Endothelial cell of umbilical vein (primary cell): ENCODE measurements around the gene SCAMP1. TPM values are rescaled to one million over a fixed set of nuclear protein-coding genes. Genes with fewer than 3 reads are reported as not detected.

Source experiments
- BruUV-seq: library from RNA; stranded (reverse); fragments of 400-500 nt; replicated peaks from 2 replicates; lab custom pipeline; 2021; lab: Mats Ljungman, UMichigan
- CTCF ChIA-PET: fragments of 300-600, 350-600 bp; sonication (Branson Sonifier 250); formaldehyde crosslinking; loops from one replicate; lab custom pipeline; 2021; ENCODE audit warnings: antibody characterized with exemption, inconsistent platforms; lab: Charles Lee
- POLR2A ChIA-PET: fragments of 300-600, 350-600 bp; sonication (Branson Sonifier 250); formaldehyde crosslinking; loops from one replicate; lab custom pipeline; 2021; ENCODE audit warnings: antibody characterized with exemption, inconsistent platforms; lab: Charles Lee
- DNase-seq: peaks from one replicate; pipeline ENCODE4 v3.0.0-alpha.2; 2011; ENCODE audit warnings: low read depth, low spot score
- FAIRE-seq: peaks from 2 replicates; lab custom pipeline; 2011; peaks lifted over from hg19 to GRCh38; lab: Jason Lieb, UNC
- H2AFZ ChIP-seq: 2 replicates; pipeline ENCODE4 v1.6.0; 2012; ENCODE audit warnings: low read depth, low read length, control low read depth, inconsistent platforms
- H3K27ac ChIP-seq: 2 replicates; pipeline ENCODE4 v1.5.1; 2011; ENCODE audit warnings: low read depth, mild to moderate bottlenecking, control low read depth, low read length, moderate library complexity; ENCODE audit not compliant: insufficient read depth
- H3K27me3 ChIP-seq, 2 experiments: 2 replicates each; pipeline versions ENCODE4 v1.6.0 to v1.6.1; 2011; ENCODE audit warnings: low read length in 2 of 2, mixed read lengths in 1 of 2; ENCODE audit not compliant: control insufficient read depth in 2 of 2, insufficient read depth in 2 of 2
- H3K36me3 ChIP-seq, 2 experiments: 2 replicates in 1 of 2; 3 replicates in 1 of 2; pipeline ENCODE4 v1.5.1; 2011; ENCODE audit warnings: low read length in 2 of 2, mild to moderate bottlenecking in 1 of 2, moderate library complexity in 1 of 2; ENCODE audit not compliant: control insufficient read depth in 2 of 2, insufficient read depth in 2 of 2; ENCODE audit errors: extremely low read depth in 1 of 2
- H3K4me1 ChIP-seq: 3 replicates; pipeline ENCODE4 v1.5.1; 2011; ENCODE audit warnings: mild to moderate bottlenecking, low read length; ENCODE audit not compliant: control insufficient read depth, insufficient read depth; ENCODE audit errors: extremely low read depth
- H3K4me2 ChIP-seq: 2 replicates; pipeline ENCODE4 v1.6.1; 2011; ENCODE audit warnings: low read length, control low read depth, mixed read lengths; ENCODE audit not compliant: insufficient read depth
- H3K4me3 ChIP-seq, 3 experiments: fragments of 200-600 bp in 1 of 3; sonication (generic), shearing (Covaris generic) in 1 of 3; replicated peaks in 1 of 3; 2 replicates each; pipeline ENCODE4 v1.5.1; 2011 to 2016; ENCODE audit warnings: control low read depth in 3 of 3, low read length in 3 of 3, mild to moderate bottlenecking in 2 of 3, inconsistent platforms in 1 of 3, low read depth in 1 of 3, moderate library complexity in 1 of 3; ENCODE audit not compliant: insufficient read depth in 1 of 3
- H3K79me2 ChIP-seq: 2 replicates; pipeline ENCODE4 v1.6.0; 2012; ENCODE audit warnings: low read length, inconsistent platforms; ENCODE audit not compliant: control insufficient read depth, insufficient read depth
- H3K9ac ChIP-seq: replicated peaks from 2 replicates; pipeline ENCODE3; 2011; ENCODE audit warnings: low read length, control low read depth; ENCODE audit not compliant: insufficient read depth; ENCODE audit errors: extremely low read depth
- H3K9me1 ChIP-seq: replicated peaks from 3 replicates; pipeline ENCODE4 v1.6.0; 2011; ENCODE audit warnings: mild to moderate bottlenecking, low read length; ENCODE audit not compliant: control insufficient read depth, insufficient read depth; ENCODE audit errors: extremely low read depth
- H3K9me3 ChIP-seq: replicated peaks from 2 replicates; pipeline ENCODE4 v1.5.1; 2012; ENCODE audit warnings: low read length, inconsistent platforms; ENCODE audit not compliant: control insufficient read depth, insufficient read depth
- H4K20me1 ChIP-seq: replicated peaks from 2 replicates; pipeline ENCODE3; 2011; ENCODE audit warnings: mild to moderate bottlenecking, low read length; ENCODE audit not compliant: control insufficient read depth, insufficient read depth; ENCODE audit errors: extremely low read depth
- EZH2 ChIP-seq: IDR thresholded peaks from 2 replicates; pipeline ENCODE4 v1.6.1; 2012; ENCODE audit warnings: borderline replicate concordance, low read depth, mild to moderate bottlenecking, moderate library complexity, low read length, inconsistent platforms; ENCODE audit not compliant: severe bottlenecking
- GATA2 ChIP-seq: IDR thresholded peaks from 2 replicates; pipeline ENCODE4 v1.7.0; 2011; ENCODE audit warnings: low read depth, mild to moderate bottlenecking, moderate library complexity, mixed read lengths, low read length; ENCODE audit not compliant: insufficient read length, insufficient read depth
- JUN ChIP-seq: IDR thresholded peaks from 2 replicates; pipeline ENCODE4 v1.6.1; 2011; ENCODE audit warnings: borderline replicate concordance, low read depth; ENCODE audit not compliant: insufficient read length, insufficient read depth
- POLR2AphosphoS5 ChIP-seq: IDR thresholded peaks from 2 replicates; pipeline ENCODE4 v1.6.1; 2012; ENCODE audit warnings: low read depth, mild to moderate bottlenecking, control low read depth, low read length, moderate library complexity; ENCODE audit not compliant: insufficient read depth
- dilution Hi-C: fragments of 300-500 bp; cut with MboI; formaldehyde crosslinking; loops from one replicate; pipeline ENCODE4 v1.15.0; 2019; ENCODE audit warnings: low sequenced_read_pairs; ENCODE audit not compliant: extremely low pct_ligation_motif_present
- intact Hi-C: fragments of 100-400 bp; cut with micrococcal nuclease; formaldehyde crosslinking; loops from one replicate; pipeline ENCODE4 v1.10.0; 2022
- polyA plus RNA-seq, 4 experiments: library from polyadenylated mRNA; depleted of rRNA in 3 of 4; stranded (reverse) in 3 of 4; unstranded in 1 of 4; fragments of >200 nt; gene quantifications; 2 replicates each; pipeline versions ENCODE4 v1.2.1 to v1.2.3, GENCODE V29; 2011 to 2012; ENCODE audit warnings: missing spikeins in 1 of 4
- total RNA-seq: library from RNA; stranded (reverse); gene quantifications from 2 replicates; pipeline ENCODE4 v1.2.3, GENCODE V29; 2021
- TF ChIP-seq, protein P1 (sequence below), 2 donors: IDR thresholded peaks; 1 replicate in 1 of 2; 2 replicates in 1 of 2; pipeline ENCODE4 v1.5.1; 2011; ENCODE audit warnings: low read length in 2 of 2, mild to moderate bottlenecking in 2 of 2, moderate library complexity in 2 of 2, control low read depth in 1 of 2, inconsistent platforms in 1 of 2, low read depth in 1 of 2; ENCODE audit not compliant: insufficient read depth in 1 of 2; ENCODE audit errors: extremely low read depth in 1 of 2
- TF ChIP-seq, protein P2 (sequence below): IDR thresholded peaks from 2 replicates; pipeline ENCODE4 v1.6.1; 2011; ENCODE audit not compliant: insufficient read depth, insufficient read length

Gene SCAMP1
- total and polyA plus RNA-seq, 2 donors (not counting 3 experiments of a cell fraction or from before 2014, with no cell fraction given), result 13.7 to 29.0 TPM

DNA sequence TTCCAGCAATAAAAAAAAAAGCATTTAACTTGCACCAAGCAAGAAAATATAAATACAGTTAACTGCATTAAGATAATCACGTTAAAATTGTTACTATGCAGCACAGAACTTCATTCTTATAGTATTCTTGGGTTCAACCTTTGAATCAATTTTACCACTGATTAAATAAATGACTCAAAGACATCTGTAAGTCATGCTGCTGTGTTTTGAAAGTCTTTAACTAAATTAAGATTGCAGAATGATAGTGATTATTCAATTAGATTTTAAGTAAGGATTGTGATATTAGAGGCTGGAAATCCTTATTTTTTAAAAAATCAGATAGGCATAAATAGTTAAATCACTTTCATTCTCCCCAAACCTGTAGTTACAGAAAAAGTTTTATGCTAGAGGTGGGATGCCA lies 116.4 kb downstream of the SCAMP1 start:
- DNase-seq (no peak), FAIRE-seq (no peak)
- dilution Hi-C loops (no loop called here), intact Hi-C loops (no loop called here)
- CTCF ChIA-PET, result interaction anchor here (1.4 to 2.5 kb wide), 2 partner anchors 9 to 150 kb away, joined by 3 to 8 read pairs; no protein-coding TSS in a partner anchor
- H3K27me3 ChIP-seq, result no peaks in the 10 kb centered on the region
- no peak overlapping the region for H3K4me3 ChIP-seq
- no peaks in the 10 kb centered on the region for H3K9me1 ChIP-seq
- H4K20me1 ChIP-seq, result no peaks in the 10 kb centered on the region
- H3K79me2 ChIP-seq, result no peaks in the 10 kb centered on the region
- no peaks in the 10 kb centered on the region for H3K36me3 ChIP-seq
- no peaks in the 10 kb centered on the region for H3K4me1 ChIP-seq
- no peaks in the 10 kb centered on the region for H3K9me3 ChIP-seq
- TF ChIP-seq EZH2 (no peak), GATA2 (no peak)
- no TSS peak for BruUV-seq
- H3K4me2 ChIP-seq, result no peak overlapping the region
- POLR2A ChIA-PET, result no interaction called here
- no peak overlapping the region for H2AFZ ChIP-seq
- no peak overlapping the region for H3K27ac ChIP-seq
- H3K9ac ChIP-seq, result no peak overlapping the region

DNA sequence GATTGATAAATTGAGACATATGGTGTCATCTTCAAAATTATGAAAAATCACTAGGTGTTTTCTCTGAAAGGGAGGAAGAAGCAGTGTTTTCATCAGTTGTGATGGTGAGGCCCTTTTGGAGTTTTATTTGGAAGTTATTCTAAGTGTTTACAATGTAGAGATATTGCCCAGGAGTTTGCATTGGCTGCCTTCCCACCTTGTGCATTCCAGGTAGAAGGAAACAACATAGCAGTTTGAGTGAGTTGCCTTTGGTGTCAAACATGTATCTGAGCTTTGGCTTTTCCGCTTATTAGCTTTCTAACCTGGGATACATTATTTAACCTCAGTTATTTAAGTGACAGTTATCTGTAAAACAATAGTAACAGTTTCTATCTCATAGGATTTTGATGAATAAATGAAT lies 122.5 kb downstream of the SCAMP1 start:
- no peaks in the 10 kb centered on the region for H3K27me3 ChIP-seq
- H3K9ac ChIP-seq, result no peak overlapping the region
- no peaks in the 10 kb centered on the region for H3K9me3 ChIP-seq
- no peaks in the 10 kb centered on the region for H3K79me2 ChIP-seq
- ChIA-PET POLR2A (no interaction called here), CTCF (interaction anchor here (1.2 to 3.0 kb wide), 3 partner anchors 11 to 51 kb away, joined by 4 to 18 read pairs (median 11); no protein-coding TSS in a partner anchor)
- no peaks in the 10 kb centered on the region for H3K9me1 ChIP-seq
- FAIRE-seq (no peak), DNase-seq (peak; percentile 16)
- intact Hi-C loops (no loop called here), dilution Hi-C loops (no loop called here)
- H3K4me1 ChIP-seq, result peaks cover 14% of the 10 kb centered on the region
- TF ChIP-seq JUN, result no peak
- TF ChIP-seq, protein P1, sequence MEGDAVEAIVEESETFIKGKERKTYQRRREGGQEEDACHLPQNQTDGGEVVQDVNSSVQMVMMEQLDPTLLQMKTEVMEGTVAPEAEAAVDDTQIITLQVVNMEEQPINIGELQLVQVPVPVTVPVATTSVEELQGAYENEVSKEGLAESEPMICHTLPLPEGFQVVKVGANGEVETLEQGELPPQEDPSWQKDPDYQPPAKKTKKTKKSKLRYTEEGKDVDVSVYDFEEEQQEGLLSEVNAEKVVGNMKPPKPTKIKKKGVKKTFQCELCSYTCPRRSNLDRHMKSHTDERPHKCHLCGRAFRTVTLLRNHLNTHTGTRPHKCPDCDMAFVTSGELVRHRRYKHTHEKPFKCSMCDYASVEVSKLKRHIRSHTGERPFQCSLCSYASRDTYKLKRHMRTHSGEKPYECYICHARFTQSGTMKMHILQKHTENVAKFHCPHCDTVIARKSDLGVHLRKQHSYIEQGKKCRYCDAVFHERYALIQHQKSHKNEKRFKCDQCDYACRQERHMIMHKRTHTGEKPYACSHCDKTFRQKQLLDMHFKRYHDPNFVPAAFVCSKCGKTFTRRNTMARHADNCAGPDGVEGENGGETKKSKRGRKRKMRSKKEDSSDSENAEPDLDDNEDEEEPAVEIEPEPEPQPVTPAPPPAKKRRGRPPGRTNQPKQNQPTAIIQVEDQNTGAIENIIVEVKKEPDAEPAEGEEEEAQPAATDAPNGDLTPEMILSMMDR (IDR thresholded peaks at IDR 0.05; ENCODE audit: extremely low read depth in 1 of 2, insufficient read depth in 1 of 2, low read depth in 1 of 2, low read length in 2 of 2), result no peak
- no peak for TF ChIP-seq POLR2AphosphoS5
- TF ChIP-seq, protein P2, sequence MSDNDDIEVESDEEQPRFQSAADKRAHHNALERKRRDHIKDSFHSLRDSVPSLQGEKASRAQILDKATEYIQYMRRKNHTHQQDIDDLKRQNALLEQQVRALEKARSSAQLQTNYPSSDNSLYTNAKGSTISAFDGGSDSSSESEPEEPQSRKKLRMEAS, result no peak
- no peak overlapping the region for H2AFZ ChIP-seq
- no peak overlapping the region for H3K4me3 ChIP-seq
- no peaks in the 10 kb centered on the region for H4K20me1 ChIP-seq
- H3K27ac ChIP-seq, result no peak overlapping the region
- BruUV-seq, result no TSS peak
- H3K4me2 ChIP-seq, result no peak overlapping the region
- peaks cover 2% of the 10 kb centered on the region in 2 experiments for H3K36me3 ChIP-seq
